Keratinocyte (primary cell): ENCODE results near the gene DCP2.

ENCODE experiments used
- CTCF ChIP-seq, 3 experiments: IDR thresholded peaks in 1 of 3; conservative IDR thresholded peaks in 1 of 3; optimal IDR thresholded peaks in 1 of 3; 2 replicates in 2 of 3; 3 replicates in 1 of 3; pipeline versions ENCODE3 to v1.5.1; 2011; ENCODE audit warnings: low read length in 3 of 3, mild to moderate bottlenecking in 3 of 3, moderate library complexity in 2 of 3, control low read depth in 1 of 3, inconsistent platforms in 1 of 3; ENCODE audit not compliant: insufficient read depth in 2 of 3; ENCODE audit errors: extremely low read depth in 1 of 3
- EZH2 ChIP-seq: IDR thresholded peaks from one replicate; pipeline ENCODE4 v1.6.1; 2012; ENCODE audit warnings: inconsistent platforms, mild to moderate bottlenecking, low read length, moderate library complexity

DNA sequence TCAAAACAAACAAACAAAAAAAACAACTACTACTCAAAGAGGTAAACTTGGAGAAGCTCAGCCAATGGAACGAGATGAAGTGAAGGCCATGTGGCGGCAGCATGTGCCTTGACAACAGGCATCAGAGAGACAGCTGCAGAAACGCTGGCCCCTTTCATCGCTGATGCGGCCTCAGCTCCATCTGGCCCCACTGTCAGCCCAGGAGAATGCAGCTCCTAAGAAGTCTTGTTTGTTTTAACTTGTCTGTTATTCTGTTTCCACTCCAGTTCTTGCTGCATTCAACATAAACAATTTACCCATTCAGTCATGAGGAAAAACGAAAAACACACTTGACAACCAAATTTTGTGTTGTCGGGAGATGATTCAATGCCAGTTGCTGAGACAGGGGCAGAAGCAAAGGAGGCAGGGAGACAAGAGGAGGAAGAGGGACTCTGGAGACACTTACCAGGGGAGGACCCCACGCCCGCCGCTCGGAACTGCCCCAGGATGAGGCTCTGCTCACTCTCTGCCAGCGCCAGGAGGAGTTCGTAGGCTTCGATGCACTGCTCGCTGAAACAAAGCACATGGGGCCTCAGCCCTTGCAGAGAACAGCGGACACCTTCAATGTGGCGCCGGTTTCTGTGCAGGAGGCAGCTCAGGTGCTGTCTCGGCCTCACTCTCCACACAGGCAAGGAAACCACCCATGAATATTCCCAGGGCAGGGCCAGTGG lies 91.2 kb downstream of the DCP2 start:
- TF ChIP-seq CTCF (optimal IDR thresholded peaks at IDR 0.05 in 1 of 3, IDR thresholded peaks at IDR 0.05 in 1 of 3, conservative IDR thresholded peaks at IDR 0.05 in 1 of 3; ENCODE audit: extremely low read depth in 1 of 3, insufficient read depth in 2 of 3, low read length in 3 of 3) (no peak), EZH2 (no peak)
